CD4-positive, alpha-beta T cell treated with Interleukin-17A for 4 hours (primary cell): ENCODE results near the gene MSTN.
A peak's percentile ranks its signal among the peaks of the same experiment; 100 is the strongest.

Source experiments
- DNase-seq: peaks from one replicate; pipeline ENCODE4 v3.0.0-alpha.2; 2020; ENCODE audit warnings: mixed read lengths

The MSTN gene

GRCh38 chr2:190062601-190063000 lies at the start of gene MSTN:
MSTN (minus strand) TSS chr2:190062729; CDS start chr2:190062596, 133 bp downstream.
- DNase-seq, result no peak

- DNase-seq, result no peak
Measured at GRCh38 chr2:190111166-190111565, 48.6 kb upstream of the MSTN start.

- no peak for DNase-seq
Measured at GRCh38 chr2:190110699-190111098, 48.2 kb upstream of the MSTN start.

- DNase-seq, result no peak
Measured at GRCh38 chr2:190110131-190110530, 47.6 kb upstream of the MSTN start.

GRCh38 chr2:190107409-190107808 lies 44.9 kb upstream of the MSTN start:
- no peak for DNase-seq

GRCh38 chr2:190106783-190107182 lies 44.3 kb upstream of the MSTN start:
- DNase-seq, result no peak

GRCh38 chr2:190105554-190105953 lies 43.0 kb upstream of the MSTN start:
- DNase-seq, result no peak

- no peak for DNase-seq
Measured at GRCh38 chr2:190103144-190103543, 40.6 kb upstream of the MSTN start.

- DNase-seq, result no peak
Measured at GRCh38 chr2:190099890-190100697, 37.6 kb upstream of the MSTN start.

GRCh38 chr2:190098851-190099250 lies 36.3 kb upstream of the MSTN start:
- no peak for DNase-seq

GRCh38 chr2:190097115-190097514 lies 34.6 kb upstream of the MSTN start:
- DNase-seq, result no peak

GRCh38 chr2:190094316-190094871 lies 31.9 kb upstream of the MSTN start:
- no peak for DNase-seq

GRCh38 chr2:190093793-190094192 lies 31.3 kb upstream of the MSTN start:
- DNase-seq, result no peak

GRCh38 chr2:190090148-190090547 lies 27.6 kb upstream of the MSTN start:
- DNase-seq, result no peak

- DNase-seq, result peak; percentile 51
Measured at GRCh38 chr2:190088917-190089316, 26.4 kb upstream of the MSTN start.

GRCh38 chr2:190084704-190085103 lies 22.2 kb upstream of the MSTN start:
- no peak for DNase-seq

- no peak for DNase-seq
Measured at GRCh38 chr2:190082118-190082517, 19.6 kb upstream of the MSTN start.

GRCh38 chr2:190080527-190081049 lies 18.1 kb upstream of the MSTN start:
- no peak for DNase-seq

GRCh38 chr2:190079160-190079559 lies 16.6 kb upstream of the MSTN start:
- no peak for DNase-seq

- DNase-seq, result no peak
Measured at GRCh38 chr2:190075623-190076022, 13.1 kb upstream of the MSTN start.

GRCh38 chr2:190069936-190070696 lies 7.6 kb upstream of the MSTN start:
- peak; percentile 27 for DNase-seq

GRCh38 chr2:190068764-190069163 lies 6.2 kb upstream of the MSTN start:
- DNase-seq, result no peak

GRCh38 chr2:190065839-190066238 lies 3.3 kb upstream of the MSTN start:
- no peak for DNase-seq

GRCh38 chr2:190063624-190064023 lies 1.1 kb upstream of the MSTN start:
- DNase-seq, result no peak
